NB4 (cell line): Measurements from ENCODE around the gene NFE2L3.

ENCODE experiments used
- DNase-seq: peaks from one replicate; pipeline ENCODE4 v3.0.0; 2010; ENCODE audit warnings: low read depth
- H3K4me3 ChIP-seq: one replicate; pipeline ENCODE4 v1.5.1; 2011; ENCODE audit warnings: mild to moderate bottlenecking, low read depth, low read length, moderate library complexity
- MYC ChIP-seq: IDR thresholded peaks from 2 replicates; pipeline ENCODE4 v1.6.1; 2011; ENCODE audit warnings: low read depth, low read length
- POLR2A ChIP-seq: IDR thresholded peaks from 2 replicates; pipeline ENCODE4 v1.6.1; 2011; ENCODE audit warnings: mild to moderate bottlenecking; ENCODE audit not compliant: insufficient read length; ENCODE audit errors: extremely low read depth
- TF ChIP-seq, protein P1 (sequence below): IDR thresholded peaks from one replicate; pipeline ENCODE4 v1.5.1; 2012; ENCODE audit warnings: low read depth, low read length
- TF ChIP-seq, protein P2 (sequence below): IDR thresholded peaks from 2 replicates; pipeline ENCODE4 v1.6.1; 2011; ENCODE audit warnings: low read depth, low read length

Gene NFE2L3

DNA sequence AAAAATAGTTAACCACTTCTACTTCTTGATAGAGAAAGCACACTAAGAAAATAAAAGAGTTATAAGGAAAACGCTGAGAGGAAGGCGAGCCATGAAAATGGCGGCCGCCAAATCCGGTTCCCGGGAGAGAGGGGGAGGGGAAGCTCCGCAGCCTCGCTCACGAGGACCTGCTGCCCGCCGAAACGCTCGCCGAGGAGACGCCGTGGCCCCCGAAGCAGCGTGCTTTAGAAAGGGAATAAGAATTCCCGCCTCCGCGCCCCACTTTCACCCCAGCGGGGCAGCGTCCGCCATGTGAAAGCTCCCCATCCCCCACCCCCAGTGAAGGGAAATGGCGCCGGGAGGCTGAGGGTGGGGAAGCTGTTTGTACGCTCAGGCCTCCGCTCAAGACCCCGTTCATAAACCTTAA is 48.0 kb downstream of the NFE2L3 start:
- H3K4me3 ChIP-seq, result peak overlapping the region; percentile 88
- TF ChIP-seq, protein P1, sequence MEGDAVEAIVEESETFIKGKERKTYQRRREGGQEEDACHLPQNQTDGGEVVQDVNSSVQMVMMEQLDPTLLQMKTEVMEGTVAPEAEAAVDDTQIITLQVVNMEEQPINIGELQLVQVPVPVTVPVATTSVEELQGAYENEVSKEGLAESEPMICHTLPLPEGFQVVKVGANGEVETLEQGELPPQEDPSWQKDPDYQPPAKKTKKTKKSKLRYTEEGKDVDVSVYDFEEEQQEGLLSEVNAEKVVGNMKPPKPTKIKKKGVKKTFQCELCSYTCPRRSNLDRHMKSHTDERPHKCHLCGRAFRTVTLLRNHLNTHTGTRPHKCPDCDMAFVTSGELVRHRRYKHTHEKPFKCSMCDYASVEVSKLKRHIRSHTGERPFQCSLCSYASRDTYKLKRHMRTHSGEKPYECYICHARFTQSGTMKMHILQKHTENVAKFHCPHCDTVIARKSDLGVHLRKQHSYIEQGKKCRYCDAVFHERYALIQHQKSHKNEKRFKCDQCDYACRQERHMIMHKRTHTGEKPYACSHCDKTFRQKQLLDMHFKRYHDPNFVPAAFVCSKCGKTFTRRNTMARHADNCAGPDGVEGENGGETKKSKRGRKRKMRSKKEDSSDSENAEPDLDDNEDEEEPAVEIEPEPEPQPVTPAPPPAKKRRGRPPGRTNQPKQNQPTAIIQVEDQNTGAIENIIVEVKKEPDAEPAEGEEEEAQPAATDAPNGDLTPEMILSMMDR, result no peak
- TF ChIP-seq MYC, result peak; percentile 70
- TF ChIP-seq, protein P2, sequence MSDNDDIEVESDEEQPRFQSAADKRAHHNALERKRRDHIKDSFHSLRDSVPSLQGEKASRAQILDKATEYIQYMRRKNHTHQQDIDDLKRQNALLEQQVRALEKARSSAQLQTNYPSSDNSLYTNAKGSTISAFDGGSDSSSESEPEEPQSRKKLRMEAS, result peak; percentile 50
- DNase-seq, result peak; percentile 79

DNA sequence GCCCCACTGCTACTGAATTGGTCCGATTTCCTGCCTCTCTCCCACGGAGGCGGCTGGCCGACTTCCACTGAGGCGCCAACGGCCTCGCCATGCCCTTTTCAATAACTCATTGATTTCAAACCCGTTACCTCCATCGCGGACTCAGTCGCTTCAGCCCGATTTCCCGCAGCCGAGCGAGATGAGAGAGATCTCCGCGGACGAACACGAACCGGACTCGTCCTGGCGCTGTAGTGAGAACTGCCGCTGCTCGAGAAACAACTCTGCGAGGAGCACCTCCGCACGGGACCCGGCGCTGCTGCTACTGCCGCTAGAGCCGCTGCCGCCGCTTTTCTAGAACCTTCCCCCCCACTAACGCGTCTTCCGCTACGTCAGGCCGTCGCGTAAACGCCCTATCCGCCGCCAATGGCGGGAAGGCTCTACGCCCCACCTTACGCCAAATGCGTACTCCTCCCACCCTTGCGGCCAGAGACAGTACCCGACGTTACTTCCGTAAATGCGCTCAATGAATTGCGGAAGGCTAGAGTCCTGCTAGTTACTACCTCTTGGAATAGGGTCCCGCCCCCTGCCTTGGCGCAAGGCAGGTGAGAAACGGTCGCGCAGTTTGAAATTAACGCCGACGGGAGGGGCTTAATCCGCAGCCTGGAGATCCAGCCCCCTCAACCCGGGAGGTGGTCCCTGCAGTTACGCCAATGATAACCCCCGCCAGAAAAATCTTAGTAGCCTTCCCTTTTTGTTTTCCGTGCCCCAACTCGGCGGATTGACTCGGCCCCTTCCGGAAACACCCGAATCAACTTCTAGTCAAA is 48.6 kb downstream of the NFE2L3 start, which contains the start of gene HNRNPA2B1:
Gene HNRNPA2B1, minus strand, starts transcription at position 303 of the 803 bp plus-strand sequence. Its CDS starts 169 bp downstream, at position 134.
- DNase-seq, result peak; percentile 99
- TF ChIP-seq MYC, result peak; percentile 80
- peak; percentile 100 for TF ChIP-seq POLR2A
- TF ChIP-seq, protein P2, result peak; percentile 61
- TF ChIP-seq, protein P1, result no peak
- H3K4me3 ChIP-seq, result peak within 1 kb of the TSS; percentile 94

DNA sequence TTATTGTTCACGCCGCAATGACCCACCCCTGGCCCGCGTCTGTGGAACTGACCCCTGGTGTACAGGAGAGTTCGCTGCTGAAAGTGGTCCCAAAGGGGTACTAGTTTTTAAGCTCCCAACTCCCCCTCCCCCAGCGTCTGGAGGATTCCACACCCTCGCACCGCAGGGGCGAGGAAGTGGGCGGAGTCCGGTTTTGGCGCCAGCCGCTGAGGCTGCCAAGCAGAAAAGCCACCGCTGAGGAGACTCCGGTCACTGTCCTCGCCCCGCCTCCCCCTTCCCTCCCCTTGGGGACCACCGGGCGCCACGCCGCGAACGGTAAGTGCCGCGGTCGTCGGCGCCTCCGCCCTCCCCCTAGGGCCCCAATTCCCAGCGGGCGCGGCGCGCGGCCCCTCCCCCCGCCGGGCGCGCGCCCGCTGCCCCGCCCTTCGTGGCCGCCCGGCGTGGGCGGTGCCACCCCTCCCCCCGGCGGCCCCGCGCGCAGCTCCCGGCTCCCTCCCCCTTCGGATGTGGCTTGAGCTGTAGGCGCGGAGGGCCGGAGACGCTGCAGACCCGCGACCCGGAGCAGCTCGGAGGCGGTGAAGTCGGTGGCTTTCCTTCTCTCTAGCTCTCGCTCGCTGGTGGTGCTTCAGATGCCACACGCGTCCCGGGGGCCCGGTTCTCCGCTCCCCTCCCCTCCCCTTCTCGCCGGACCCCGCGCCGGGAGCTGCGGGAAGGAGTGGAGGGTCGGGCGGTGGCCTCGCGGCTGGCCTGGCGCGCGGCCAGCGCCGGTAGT is 49.4 kb downstream of the NFE2L3 start, which contains the start of gene CBX3:
Gene CBX3, plus strand, starts transcription at position 499 of the 772 bp plus-strand sequence. CDS start 1,254 bp downstream, outside the sequence.
- peak; percentile 99 for DNase-seq
- TF ChIP-seq, protein P2, result peak; percentile 84
- peak; percentile 94 for TF ChIP-seq POLR2A
- TF ChIP-seq, protein P1, result no peak
- peak; percentile 56 for TF ChIP-seq MYC
- H3K4me3 ChIP-seq, result peak within 1 kb of the TSS; percentile 94

DNA sequence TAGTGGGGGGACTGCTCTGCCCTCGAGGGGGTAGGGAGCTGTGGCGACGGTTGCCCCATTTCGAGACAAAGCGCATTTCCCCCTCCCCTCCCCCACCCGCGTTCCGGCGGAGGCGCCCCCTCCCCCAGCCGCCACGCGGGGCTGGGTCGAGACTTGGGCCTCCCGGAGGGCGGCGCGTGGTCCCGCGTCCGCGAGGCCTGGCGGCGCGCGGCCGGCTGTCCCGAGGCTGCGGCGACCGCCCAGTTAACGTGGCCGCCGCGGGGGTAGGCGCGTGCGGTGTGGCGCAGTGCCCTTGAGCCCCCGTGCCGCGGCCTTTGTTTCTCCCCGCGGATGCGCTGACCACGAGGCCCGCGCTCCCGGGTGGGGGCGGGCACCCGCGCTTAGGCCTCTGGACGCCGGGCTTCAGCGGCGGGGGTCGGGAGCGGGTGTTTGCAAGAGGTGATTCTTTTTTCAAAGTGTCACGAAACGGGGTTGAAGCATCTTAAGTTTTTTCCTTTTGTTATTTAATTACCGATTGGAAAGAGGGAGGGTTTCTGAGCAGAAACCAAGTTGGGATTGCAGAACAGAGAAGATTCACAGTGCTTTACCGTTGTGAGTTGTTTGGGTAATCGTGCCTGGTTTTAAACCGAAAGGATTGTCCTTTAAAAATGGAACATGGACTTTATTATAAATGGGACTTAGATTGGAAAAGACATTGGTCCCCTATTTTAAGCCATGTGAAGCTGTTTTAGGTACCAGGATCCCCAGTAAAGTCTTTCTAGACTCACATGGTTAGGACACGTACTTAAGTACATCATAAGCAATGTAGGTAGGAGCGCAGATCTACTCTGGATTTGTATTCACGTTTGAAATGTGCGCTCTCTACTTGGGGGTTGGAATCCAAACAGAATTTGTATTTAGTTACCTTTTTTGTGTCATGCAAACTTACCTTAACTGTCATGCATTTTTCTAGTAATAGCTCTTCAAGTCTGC is 50.3 kb downstream of the NFE2L3 start:
- peak overlapping the region; percentile 94 for H3K4me3 ChIP-seq
- peak; percentile 87 for DNase-seq
- peak; percentile 53; the same call in 1 of the 2 replicates for TF ChIP-seq MYC
- TF ChIP-seq, protein P2, result no peak; the same call in none of the 2 replicates

DNA sequence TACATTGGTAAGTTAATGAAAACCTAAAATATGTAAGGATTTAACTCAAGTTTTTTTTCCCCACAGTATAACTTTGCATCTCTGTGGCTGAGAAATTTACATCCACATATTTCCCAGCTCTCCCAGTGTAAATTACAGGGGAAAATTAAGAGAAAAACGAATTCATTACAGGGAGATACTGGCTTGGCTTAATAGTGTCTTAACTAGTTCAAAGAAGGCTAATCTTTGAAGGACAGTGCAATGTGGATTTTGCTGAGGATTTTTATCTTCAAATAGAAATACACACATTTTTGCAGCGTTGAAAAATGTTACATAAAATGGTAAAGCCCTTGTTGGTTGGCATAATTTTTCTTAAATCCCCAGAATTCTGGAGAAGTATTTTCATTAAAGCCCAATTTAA is 51.0 kb downstream of the NFE2L3 start:
- peak overlapping the region; percentile 94 for H3K4me3 ChIP-seq
- no peak for DNase-seq
- TF ChIP-seq, protein P1, result no peak
- no peak for TF ChIP-seq POLR2A
- TF ChIP-seq, protein P2, result no peak
